ENCODE measurements around the gene BIRC6. TPM values are rescaled to one million over a fixed set of nuclear protein-coding genes. Genes with fewer than 3 reads are reported as not detected.
"Not testable (repeated sequence)": the region's sequence is repeated elsewhere in the genome, so short reads cannot be mapped to it uniquely, and the experiment has no call there.

BIRC6 gene
- total and polyA plus RNA-seq, 2 of the 4 experiments (the other 2 are of a cell fraction): 26.5 to 316 TPM

- not testable (repeated sequence) for H3K36me3 ChIP-seq (ENCODE audit: control insufficient read depth, insufficient read depth, low read length); H3K9ac ChIP-seq (ENCODE audit: low read depth, low read length)
Observed at GRCh38 chr2:32365679-32366078, 8.9 kb downstream of the BIRC6 start.

More at GRCh38 chr2:32365679-32366078, 8.9 kb downstream of the BIRC6 start:
- H2AFZ ChIP-seq (replicated peaks; ENCODE audit: low read length, poor library complexity); intact Hi-C loops (cut with micrococcal nuclease); in situ Hi-C loops (cut with MboI; ENCODE audit: low sequenced_read_pairs); DNase-seq; H3K9me3 ChIP-seq (ENCODE audit: control insufficient read depth, insufficient read depth, low read length); H3K4me3 ChIP-seq (ENCODE audit: insufficient read depth, low read depth, low read length); CTCF ChIA-PET; H3K56ac ChIP-seq (ENCODE audit: extremely low read depth, insufficient read depth, low read length); H3K4me2 ChIP-seq (ENCODE audit: low read depth, low read length); H3K18ac ChIP-seq (ENCODE audit: low read depth, low read length); H3K9me1 ChIP-seq (ENCODE audit: insufficient read depth, low read length); H3K14ac ChIP-seq (replicated peaks; ENCODE audit: low read depth, low read length); POLR2A ChIA-PET (ENCODE audit: unreplicated experiment); dilution Hi-C loops (cut with HindIII; ENCODE audit: low sequenced_read_pairs, unreplicated experiment); H3K4ac ChIP-seq (ENCODE audit: low read depth, low read length); H3K27me3 ChIP-seq (ENCODE audit: control insufficient read depth, insufficient read depth, low read length); H2BK15ac ChIP-seq (ENCODE audit: low read depth, low read length); ATAC-seq (ENCODE audit: low read depth); H3K4me1 ChIP-seq (ENCODE audit: control insufficient read depth, insufficient read depth, low read length); H2BK120ac ChIP-seq (ENCODE audit: low read depth, low read length); H4K91ac ChIP-seq (ENCODE audit: insufficient read depth, low read depth, low read length); H3K23ac ChIP-seq (ENCODE audit: low read depth, low read length); H4K8ac ChIP-seq (ENCODE audit: low read depth in 2 of 2, low read length in 2 of 2); H2BK5ac ChIP-seq (ENCODE audit: low read depth, low read length, poor library complexity, severe bottlenecking); H2BK20ac ChIP-seq (ENCODE audit: low read depth, low read length); H3K27ac ChIP-seq (ENCODE audit: insufficient read depth, low read length); H2AK5ac ChIP-seq (ENCODE audit: low read depth, low read length); BruUV-seq (replicated peaks); H4K5ac ChIP-seq (ENCODE audit: low read depth, low read length); H2AK9ac ChIP-seq (replicated peaks; ENCODE audit: low read depth, low read length, poor library complexity): not testable (repeated sequence)
- H4K20me1 ChIP-seq (ENCODE audit: insufficient read depth, low read length): peaks cover 96% of the 10 kb centered on the region
- no CpG with 5 or more reads among the region's 3 CpGs for WGBS, 2 experiments (ENCODE audit: extremely low coverage in 2 of 2, insufficient read length in 1 of 2)
- peaks cover 3 to 43% of the 10 kb centered on the region in 2 experiments; a peak in 3 of 4 replicates for H3K79me1 ChIP-seq (ENCODE audit: low read depth in 1 of 2, low read length in 2 of 2)
